Endothelial cell of umbilical vein (primary cell): Measurements from ENCODE around the gene SNCA. TPM values are rescaled to one million over a fixed set of nuclear protein-coding genes. Genes with fewer than 3 reads are reported as not detected.

Experiments
- BruUV-seq: library from RNA; stranded (reverse); fragments of 400-500 nt; replicated peaks from 2 replicates; lab custom pipeline; 2021; lab: Mats Ljungman, UMichigan
- CTCF ChIA-PET: fragments of 300-600, 350-600 bp; sonication (Branson Sonifier 250); formaldehyde crosslinking; loops from one replicate; lab custom pipeline; 2021; ENCODE audit warnings: antibody characterized with exemption, inconsistent platforms; lab: Charles Lee
- POLR2A ChIA-PET: fragments of 300-600, 350-600 bp; sonication (Branson Sonifier 250); formaldehyde crosslinking; loops from one replicate; lab custom pipeline; 2021; ENCODE audit warnings: antibody characterized with exemption, inconsistent platforms; lab: Charles Lee
- DNase-seq: peaks from one replicate; pipeline ENCODE4 v3.0.0-alpha.2; 2011; ENCODE audit warnings: low read depth, low spot score
- FAIRE-seq: peaks from 2 replicates; lab custom pipeline; 2011; peaks lifted over from hg19 to GRCh38; lab: Jason Lieb, UNC
- H2AFZ ChIP-seq: 2 replicates; pipeline ENCODE4 v1.6.0; 2012; ENCODE audit warnings: low read depth, low read length, control low read depth, inconsistent platforms
- H3K27ac ChIP-seq: 2 replicates; pipeline ENCODE4 v1.5.1; 2011; ENCODE audit warnings: low read depth, mild to moderate bottlenecking, control low read depth, low read length, moderate library complexity; ENCODE audit not compliant: insufficient read depth
- H3K27me3 ChIP-seq, 2 experiments: 2 replicates each; pipeline versions ENCODE4 v1.6.0 to v1.6.1; 2011; ENCODE audit warnings: low read length in 2 of 2, mixed read lengths in 1 of 2; ENCODE audit not compliant: control insufficient read depth in 2 of 2, insufficient read depth in 2 of 2
- H3K36me3 ChIP-seq, 2 experiments: 2 replicates in 1 of 2; 3 replicates in 1 of 2; pipeline ENCODE4 v1.5.1; 2011; ENCODE audit warnings: low read length in 2 of 2, mild to moderate bottlenecking in 1 of 2, moderate library complexity in 1 of 2; ENCODE audit not compliant: control insufficient read depth in 2 of 2, insufficient read depth in 2 of 2; ENCODE audit errors: extremely low read depth in 1 of 2
- H3K4me1 ChIP-seq: 3 replicates; pipeline ENCODE4 v1.5.1; 2011; ENCODE audit warnings: mild to moderate bottlenecking, low read length; ENCODE audit not compliant: control insufficient read depth, insufficient read depth; ENCODE audit errors: extremely low read depth
- H3K4me2 ChIP-seq: 2 replicates; pipeline ENCODE4 v1.6.1; 2011; ENCODE audit warnings: low read length, control low read depth, mixed read lengths; ENCODE audit not compliant: insufficient read depth
- H3K4me3 ChIP-seq, 3 experiments: fragments of 200-600 bp in 1 of 3; sonication (generic), shearing (Covaris generic) in 1 of 3; replicated peaks in 1 of 3; 2 replicates each; pipeline ENCODE4 v1.5.1; 2011 to 2016; ENCODE audit warnings: control low read depth in 3 of 3, low read length in 3 of 3, mild to moderate bottlenecking in 2 of 3, inconsistent platforms in 1 of 3, low read depth in 1 of 3, moderate library complexity in 1 of 3; ENCODE audit not compliant: insufficient read depth in 1 of 3
- H3K79me2 ChIP-seq: 2 replicates; pipeline ENCODE4 v1.6.0; 2012; ENCODE audit warnings: low read length, inconsistent platforms; ENCODE audit not compliant: control insufficient read depth, insufficient read depth
- H3K9ac ChIP-seq: replicated peaks from 2 replicates; pipeline ENCODE3; 2011; ENCODE audit warnings: low read length, control low read depth; ENCODE audit not compliant: insufficient read depth; ENCODE audit errors: extremely low read depth
- H3K9me1 ChIP-seq: replicated peaks from 3 replicates; pipeline ENCODE4 v1.6.0; 2011; ENCODE audit warnings: mild to moderate bottlenecking, low read length; ENCODE audit not compliant: control insufficient read depth, insufficient read depth; ENCODE audit errors: extremely low read depth
- H3K9me3 ChIP-seq: replicated peaks from 2 replicates; pipeline ENCODE4 v1.5.1; 2012; ENCODE audit warnings: low read length, inconsistent platforms; ENCODE audit not compliant: control insufficient read depth, insufficient read depth
- H4K20me1 ChIP-seq: replicated peaks from 2 replicates; pipeline ENCODE3; 2011; ENCODE audit warnings: mild to moderate bottlenecking, low read length; ENCODE audit not compliant: control insufficient read depth, insufficient read depth; ENCODE audit errors: extremely low read depth
- CTCF ChIP-seq, 2 donors: IDR thresholded peaks; 1 replicate in 1 of 2; 2 replicates in 1 of 2; pipeline ENCODE4 v1.5.1; 2011; ENCODE audit warnings: low read length in 2 of 2, mild to moderate bottlenecking in 2 of 2, moderate library complexity in 2 of 2, control low read depth in 1 of 2, inconsistent platforms in 1 of 2, low read depth in 1 of 2; ENCODE audit not compliant: insufficient read depth in 1 of 2; ENCODE audit errors: extremely low read depth in 1 of 2
- FOS ChIP-seq: IDR thresholded peaks from 2 replicates; pipeline ENCODE4 v1.6.1; 2011; ENCODE audit warnings: mild to moderate bottlenecking, low read length, moderate library complexity, borderline replicate concordance; ENCODE audit not compliant: insufficient read depth
- GATA2 ChIP-seq: IDR thresholded peaks from 2 replicates; pipeline ENCODE4 v1.7.0; 2011; ENCODE audit warnings: low read depth, mild to moderate bottlenecking, moderate library complexity, mixed read lengths, low read length; ENCODE audit not compliant: insufficient read length, insufficient read depth
- JUN ChIP-seq: IDR thresholded peaks from 2 replicates; pipeline ENCODE4 v1.6.1; 2011; ENCODE audit warnings: borderline replicate concordance, low read depth; ENCODE audit not compliant: insufficient read length, insufficient read depth
- MAX ChIP-seq: IDR thresholded peaks from 2 replicates; pipeline ENCODE4 v1.6.1; 2011; ENCODE audit not compliant: insufficient read depth, insufficient read length
- dilution Hi-C: fragments of 300-500 bp; cut with MboI; formaldehyde crosslinking; loops from one replicate; pipeline ENCODE4 v1.15.0; 2019; ENCODE audit warnings: low sequenced_read_pairs; ENCODE audit not compliant: extremely low pct_ligation_motif_present
- intact Hi-C: fragments of 100-400 bp; cut with micrococcal nuclease; formaldehyde crosslinking; loops from one replicate; pipeline ENCODE4 v1.10.0; 2022
- polyA plus RNA-seq, 4 experiments: library from polyadenylated mRNA; depleted of rRNA in 3 of 4; stranded (reverse) in 3 of 4; unstranded in 1 of 4; fragments of >200 nt; gene quantifications; 2 replicates each; pipeline versions ENCODE4 v1.2.1 to v1.2.3, GENCODE V29; 2011 to 2012; ENCODE audit warnings: missing spikeins in 1 of 4
- total RNA-seq: library from RNA; stranded (reverse); gene quantifications from 2 replicates; pipeline ENCODE4 v1.2.3, GENCODE V29; 2021

The SNCA gene
- total and polyA plus RNA-seq, 2 donors (not counting 3 experiments of a cell fraction or from before 2014, with no cell fraction given), result 76.8 to 116 TPM

DNA sequence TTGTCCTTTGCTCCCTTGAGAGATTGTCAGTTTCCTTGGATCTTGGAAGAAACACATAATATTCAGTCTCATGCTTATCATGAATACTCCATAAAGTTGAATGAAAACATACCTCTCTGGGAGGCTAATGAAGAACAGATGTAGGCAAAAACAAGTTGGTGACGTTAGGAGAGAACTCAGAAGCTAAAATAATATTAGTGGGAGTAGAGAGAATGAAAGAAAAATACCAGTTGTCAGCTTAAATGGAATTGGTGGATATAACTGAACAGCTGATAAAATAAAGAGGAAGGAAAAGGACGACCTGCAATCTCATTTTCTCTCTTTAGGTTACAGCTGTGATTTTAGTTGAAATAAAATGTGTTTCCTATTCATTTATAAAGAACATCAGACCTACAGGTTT is 124.8 kb downstream of the SNCA start:
- FAIRE-seq, result no peak
- Histone ChIP-seq H3K4me2 (peak overlapping the region; percentile 16), H3K9ac (no peak overlapping the region), H3K36me3 (no peaks in the 10 kb centered on the region), H3K27ac (no peak overlapping the region), H3K4me1 (peaks cover 16% of the 10 kb centered on the region), H2AFZ (no peak overlapping the region), H3K9me3 (no peaks in the 10 kb centered on the region), H3K4me3 (no peak overlapping the region), H3K79me2 (no peaks in the 10 kb centered on the region), H3K27me3 (no peaks in the 10 kb centered on the region), H4K20me1 (no peaks in the 10 kb centered on the region), H3K9me1 (no peaks in the 10 kb centered on the region)
- ChIA-PET POLR2A (no interaction called here), CTCF (interaction anchor here (1.4 to 1.9 kb wide), 4 partner anchors 51 to 226 kb away, joined by 3 to 7 read pairs (median 4); no protein-coding TSS in a partner anchor)
- peak; percentile 92 for DNase-seq
- intact Hi-C loops (no loop called here), dilution Hi-C loops (no loop called here)
- TF ChIP-seq JUN (no peak), MAX (no peak), FOS (no peak), GATA2 (no peak), CTCF (IDR thresholded peaks at IDR 0.05; ENCODE audit: extremely low read depth in 1 of 2, insufficient read depth in 1 of 2, low read depth in 1 of 2, low read length in 2 of 2) (no peak)
- no TSS peak for BruUV-seq
